Gastroesophageal sphincter (tissue), 4 donors: ENCODE data around the gene ZKSCAN2. TPM values are rescaled to one million over a fixed set of nuclear protein-coding genes. Genes with fewer than 3 reads are reported as not detected.

Source experiments
- ATAC-seq: fragments of 150-250 bp; one replicate; pipeline ENCODE4 v1.9.1; 2016; ENCODE audit warnings: mild to moderate bottlenecking, moderate library complexity
- H3K27ac ChIP-seq, 4 donors: fragments of 200-600 bp; sonication (generic) in 3 of 4; 1 replicate in 3 of 4; 2 replicates in 1 of 4; pipeline ENCODE4 v1.5.1; 2016 to 2019
- H3K27me3 ChIP-seq: fragments of 200-600 bp; sonication (generic); one replicate; pipeline ENCODE4 v1.5.1; 2019
- H3K36me3 ChIP-seq, 2 donors: fragments of 200-600 bp; sonication (generic); one replicate each; pipeline ENCODE4 v1.5.1; 2019; ENCODE audit warnings: control low read depth in 1 of 2
- H3K4me1 ChIP-seq, 3 donors: fragments of 200-600 bp; sonication (generic); 1 replicate in 2 of 3; 2 replicates in 1 of 3; pipeline ENCODE4 v1.5.1; 2016 to 2019; ENCODE audit warnings: control low read depth in 2 of 3
- H3K4me3 ChIP-seq, 2 donors: fragments of 200-600 bp; sonication (generic); one replicate each; pipeline ENCODE4 v1.5.1; 2019; ENCODE audit warnings: mild to moderate bottlenecking in 1 of 2, moderate library complexity in 1 of 2
- H3K9me3 ChIP-seq, 3 donors: fragments of 200-600 bp; sonication (generic); one replicate each; pipeline ENCODE4 v1.5.1; 2017 to 2019; ENCODE audit warnings: control low read depth in 2 of 3
- CTCF ChIP-seq, 4 experiments: fragments of 200-600 bp in 2 of 4; fragments of 450-650 bp in 2 of 4; sonication (generic) in 1 of 4; IDR thresholded peaks; one replicate each; pipeline ENCODE4 v1.5.1; 2017 to 2019; ENCODE audit warnings: antibody characterized with exemption in 4 of 4, mild to moderate bottlenecking in 2 of 4, moderate library complexity in 2 of 4
- EP300 ChIP-seq: sonication (generic); formaldehyde crosslinking; IDR thresholded peaks from one replicate; pipeline ENCODE4 v1.6.1; 2017; ENCODE audit warnings: antibody characterized with exemption, mild to moderate bottlenecking
- POLR2A ChIP-seq, 2 donors: fragments of 450-650 bp; IDR thresholded peaks; one replicate each; pipeline ENCODE4 v1.6.1; 2017; ENCODE audit warnings: antibody characterized with exemption in 2 of 2, mild to moderate bottlenecking in 2 of 2, moderate library complexity in 1 of 2
- POLR2AphosphoS5 ChIP-seq: sonication (generic); formaldehyde crosslinking; IDR thresholded peaks from one replicate; pipeline ENCODE4 v1.6.1; 2017; ENCODE audit warnings: antibody characterized with exemption
- WGBS, 2 donors: methylation state at CpG; one replicate each; pipeline ENCODE4 v1.1.5; 2018; ENCODE audit warnings: low coverage in 1 of 2; 5-methylcytosine and 5-hydroxymethylcytosine counted together
- total RNA-seq, 4 donors: library from RNA; depleted of rRNA; stranded (reverse); fragments of >200 nt; gene quantifications; one replicate each; pipeline ENCODE4 v1.1.0, GENCODE V29; 2016

Gene ZKSCAN2
- total RNA-seq, 4 donors from 2014 or later = 3.6 to 6.8 (median 5.5) TPM

GRCh38 chr16:25198021-25198420 is 59.6 kb downstream of the ZKSCAN2 start:
- Histone ChIP-seq H3K36me3 (no peaks in the 10 kb centered on the region), H3K27ac (no peak overlapping the region), H3K9me3 (no peaks in the 10 kb centered on the region), H3K4me1 (no peaks in the 10 kb centered on the region), H3K4me3 (no peak overlapping the region), H3K27me3 (no peaks in the 10 kb centered on the region)
- TF ChIP-seq CTCF (IDR thresholded peaks at IDR 0.05) (no peak), EP300 (no peak), POLR2A (IDR thresholded peaks at IDR 0.05) (no peak), POLR2AphosphoS5 (no peak)
- no peak for ATAC-seq
- 93 to 100% methylated on average over 2 to 3 of the region's 4 CpGs for WGBS, 2 donors

- 20 to 82% methylated on average over 1 to 7 of the region's 7 CpGs for WGBS, 2 donors
- Histone ChIP-seq H3K9me3 (no peaks in the 10 kb centered on the region), H3K27ac (no peak overlapping the region), H3K36me3 (no peaks in the 10 kb centered on the region), H3K27me3 (no peaks in the 10 kb centered on the region), H3K4me3 (no peak overlapping the region), H3K4me1 (no peaks in the 10 kb centered on the region)
- no peak for ATAC-seq
- no peak for TF ChIP-seq EP300
- no peak for TF ChIP-seq POLR2AphosphoS5
- TF ChIP-seq CTCF (IDR thresholded peaks at IDR 0.05) = no peak
- no peak for TF ChIP-seq POLR2A (IDR thresholded peaks at IDR 0.05)
These were observed 63.3 kb downstream of the ZKSCAN2 start for GRCh38 chr16:25194273-25194878.

- 63 to 66% methylated on average over 4 of the region's 6 CpGs for WGBS, 2 donors
- Histone ChIP-seq H3K4me3 (no peak overlapping the region), H3K4me1 (no peaks in the 10 kb centered on the region), H3K36me3 (no peaks in the 10 kb centered on the region), H3K27ac (no peak overlapping the region), H3K9me3 (no peaks in the 10 kb centered on the region), H3K27me3 (no peaks in the 10 kb centered on the region)
- TF ChIP-seq POLR2A (IDR thresholded peaks at IDR 0.05) (no peak), CTCF (IDR thresholded peaks at IDR 0.05) (no peak), POLR2AphosphoS5 (no peak), EP300 (no peak)
- ATAC-seq = no peak
These were observed 65.5 kb downstream of the ZKSCAN2 start for GRCh38 chr16:25192096-25192495.

GRCh38 chr16:25189305-25189704 is 68.3 kb downstream of the ZKSCAN2 start:
- no peak for TF ChIP-seq EP300
- TF ChIP-seq POLR2A (IDR thresholded peaks at IDR 0.05) = no peak
- TF ChIP-seq POLR2AphosphoS5 = no peak
- TF ChIP-seq CTCF (IDR thresholded peaks at IDR 0.05) = no peak
- no peaks in the 10 kb centered on the region for H3K27me3 ChIP-seq
- no peak overlapping the region for H3K27ac ChIP-seq
- no peaks in the 10 kb centered on the region for H3K36me3 ChIP-seq
- no peaks in the 10 kb centered on the region for H3K4me1 ChIP-seq
- ATAC-seq = no peak
- 91 to 100% methylated on average over 4 to 6 of the region's 6 CpGs for whole genome bisulfite sequencing, 2 donors
- no peaks in the 10 kb centered on the region for H3K9me3 ChIP-seq
- H3K4me3 ChIP-seq = no peak overlapping the region

GRCh38 chr16:25187491-25187795 is 70.2 kb downstream of the ZKSCAN2 start:
- no peaks in the 10 kb centered on the region for H3K4me1 ChIP-seq
- WGBS, 2 donors = 82 to 100% methylated on average over 2 to 3 of the region's 3 CpGs
- no peak for ATAC-seq
- no peaks in the 10 kb centered on the region for H3K27me3 ChIP-seq
- no peak overlapping the region for H3K27ac ChIP-seq
- H3K36me3 ChIP-seq = no peaks in the 10 kb centered on the region
- TF ChIP-seq POLR2A (IDR thresholded peaks at IDR 0.05) = no peak
- TF ChIP-seq POLR2AphosphoS5 = no peak
- TF ChIP-seq EP300 = no peak
- TF ChIP-seq CTCF (IDR thresholded peaks at IDR 0.05) = no peak
- no peaks in the 10 kb centered on the region for H3K9me3 ChIP-seq
- H3K4me3 ChIP-seq = no peak overlapping the region
